HT1080 (cell line): ENCODE data around the gene STRADA. TPM values are rescaled to one million over a fixed set of nuclear protein-coding genes. Genes with fewer than 3 reads are reported as not detected.

Experiments used
- DNase-seq: peaks from one replicate; pipeline ENCODE4 v3.0.0-alpha.2; 2015; ENCODE audit warnings: low read depth
- total RNA-seq: library from RNA; depleted of rRNA; stranded (reverse); fragments of >200 nt; shearing (Covaris generic); gene quantifications from 2 replicates; pipeline ENCODE4 v1.2.3, GENCODE V29; 2014

Gene STRADA
- total RNA-seq, 1 experiment from 2014 or later = 13.2 TPM

DNA sequence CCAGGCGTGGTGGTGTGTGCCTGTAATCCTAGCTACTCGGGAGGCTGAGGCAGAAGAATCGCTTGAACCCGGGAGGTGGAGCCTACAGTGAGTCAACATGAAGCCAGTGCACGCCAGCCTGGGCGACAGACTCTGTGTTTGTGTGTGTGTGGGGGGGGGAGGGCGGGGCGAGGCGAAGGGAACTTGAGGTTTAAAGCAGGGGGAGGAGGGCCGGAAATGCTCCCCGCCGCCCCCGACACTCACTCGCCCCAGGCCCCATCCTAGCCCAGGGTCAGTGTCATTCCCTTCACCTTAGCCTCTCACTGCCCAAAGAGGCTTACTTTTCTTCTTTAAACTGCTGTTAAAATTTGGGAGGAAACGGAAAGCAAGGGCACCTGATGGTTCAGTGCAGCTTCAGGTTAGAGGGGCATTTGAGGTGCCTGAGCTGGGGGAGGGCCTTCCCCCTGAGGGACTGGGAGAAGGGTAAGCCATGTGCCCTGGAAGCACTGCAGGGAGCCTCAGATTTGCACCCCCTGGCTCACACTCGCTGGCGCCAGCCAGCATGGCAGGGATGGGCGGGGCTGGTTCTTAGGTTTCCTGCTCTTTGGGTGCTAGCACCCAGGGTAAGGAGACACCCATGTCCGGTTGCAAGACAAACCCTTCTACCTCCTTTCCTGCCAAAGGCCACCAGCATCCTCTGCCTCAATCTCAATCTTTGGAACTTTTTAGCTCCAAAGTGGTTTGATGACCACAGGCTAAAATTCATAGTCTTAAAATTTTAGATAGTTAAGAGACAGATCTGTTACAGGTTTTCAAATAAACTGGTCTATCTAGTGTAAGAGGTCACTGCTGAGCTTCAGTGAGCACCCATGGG, 39.5 kb downstream of the STRADA start:
- DNase-seq = no peak

DNA sequence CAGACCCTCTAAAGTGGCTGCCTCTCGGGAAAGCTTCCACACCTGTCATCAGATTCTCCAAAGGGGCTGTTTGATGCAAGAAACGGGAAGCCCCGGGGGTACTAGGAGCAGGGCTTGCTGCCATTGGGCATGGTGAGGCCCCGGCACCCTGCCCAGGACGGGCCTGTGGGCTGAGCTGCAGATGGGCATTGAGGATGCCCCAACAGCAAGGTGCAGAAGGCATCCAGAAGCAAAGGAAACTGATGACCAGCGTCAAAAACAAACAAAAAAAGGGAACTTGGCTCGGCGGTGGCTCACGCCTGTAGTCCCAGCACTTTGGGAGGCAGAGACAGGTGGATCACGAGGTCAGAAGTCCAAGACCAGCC, 40.2 kb downstream of the STRADA start:
- DNase-seq = no peak

DNA sequence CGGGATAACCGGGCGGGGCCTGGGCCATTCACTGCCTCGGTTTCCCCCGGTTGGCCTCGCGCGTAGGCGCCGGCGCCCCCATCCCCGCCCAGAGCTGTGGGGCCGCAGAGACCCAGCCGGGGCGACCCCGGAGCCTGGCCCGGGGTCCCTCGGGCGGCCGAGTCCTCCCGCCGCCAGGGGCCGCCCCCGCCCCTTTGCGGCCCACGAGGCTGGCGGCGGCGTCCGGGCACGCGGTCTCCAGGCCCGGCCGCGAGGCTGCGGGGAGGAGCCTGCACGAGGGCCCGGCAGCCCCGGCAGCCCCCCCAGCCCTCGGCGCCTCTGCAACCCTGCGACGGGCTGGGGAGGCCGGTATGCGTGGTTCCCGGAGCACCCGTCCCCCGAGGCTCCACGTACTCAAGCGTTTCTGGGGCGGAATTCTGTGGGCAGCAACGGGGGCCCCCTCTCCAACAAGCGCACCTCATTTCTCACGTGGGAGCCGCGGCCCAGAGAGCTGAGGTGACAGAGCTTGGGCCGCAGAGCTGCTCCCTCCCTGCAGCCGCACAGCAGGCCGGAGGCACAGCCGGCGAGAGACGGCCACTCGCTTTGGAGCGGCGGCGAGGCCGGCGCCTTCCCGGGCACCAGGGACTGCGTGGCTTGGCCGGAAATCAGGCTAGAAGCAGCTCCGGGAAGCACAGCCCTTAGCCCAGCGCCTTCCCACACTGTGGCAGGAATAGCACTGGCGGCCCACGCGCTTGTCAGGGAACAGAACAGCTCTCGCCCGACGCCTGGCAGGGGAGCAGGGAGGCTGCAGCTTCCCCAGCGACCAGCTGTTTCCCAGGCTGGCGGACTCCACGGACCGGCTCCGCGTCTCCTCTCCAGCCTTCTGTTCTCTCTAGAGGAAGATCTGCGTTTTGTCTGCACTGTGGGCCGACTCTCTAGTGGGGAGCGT, 40.8 kb downstream of the STRADA start:
- DNase-seq = no peak

GRCh38 chr17:63699638-63700527, 41.7 kb downstream of the STRADA start, which contains the start of gene LIMD2:
Gene LIMD2 (minus strand): TSS chr17:63700125. CDS start chr17:63699298, 827 bp downstream.
- DNase-seq = no peak

GRCh38 chr17:63698886-63699637, 42.5 kb downstream of the STRADA start:
- peak; percentile 34 for DNase-seq

- no peak for DNase-seq
Measured at GRCh38 chr17:63698381-63698885, 43.2 kb downstream of the STRADA start.

DNA sequence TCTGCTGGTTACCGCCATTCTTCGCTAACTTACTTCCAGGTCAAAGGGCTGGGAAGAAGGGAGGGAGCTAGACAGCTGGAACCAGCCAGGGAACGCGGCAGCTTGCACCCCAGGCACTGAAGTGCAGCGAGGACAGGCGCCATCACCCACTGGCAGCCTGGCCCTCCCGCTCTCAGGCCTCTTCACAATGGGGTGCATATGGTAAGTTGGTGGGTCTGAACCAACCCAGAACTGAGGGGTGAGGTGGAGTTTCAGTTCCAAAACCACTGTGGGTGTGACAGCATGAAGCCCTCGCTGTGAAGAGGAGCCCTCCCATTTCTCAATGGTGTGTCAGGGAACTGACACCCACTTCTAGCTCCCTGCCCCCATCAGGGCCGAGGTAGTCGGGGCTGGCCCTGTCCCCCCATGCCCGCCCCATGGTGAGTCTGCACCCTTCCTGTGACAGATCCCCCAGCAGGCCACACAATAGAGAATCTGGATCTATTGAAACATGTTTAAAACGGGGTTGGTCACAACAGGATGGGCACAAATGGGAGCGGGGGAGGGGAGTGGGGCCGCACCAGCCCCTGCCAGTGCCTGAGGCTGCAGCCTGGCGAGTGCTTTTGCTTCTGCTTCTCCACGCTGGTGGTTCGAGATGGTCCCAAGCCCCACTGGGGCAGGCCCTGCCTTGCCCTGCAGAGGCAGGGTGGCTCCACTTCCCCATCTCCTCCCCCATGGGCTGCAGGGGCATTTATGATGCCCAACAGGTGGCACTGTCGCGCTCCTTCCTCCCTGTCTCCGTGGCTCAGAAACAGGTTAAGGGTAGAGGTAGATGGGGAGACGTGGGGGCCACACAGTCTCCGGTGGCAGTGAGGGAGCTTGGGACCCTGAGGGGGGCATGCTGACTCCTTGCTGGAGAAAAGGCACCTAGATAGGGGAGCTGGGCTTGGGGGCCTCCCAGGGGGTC, 44.0 kb downstream of the STRADA start:
- peak; percentile 30 for DNase-seq

DNA sequence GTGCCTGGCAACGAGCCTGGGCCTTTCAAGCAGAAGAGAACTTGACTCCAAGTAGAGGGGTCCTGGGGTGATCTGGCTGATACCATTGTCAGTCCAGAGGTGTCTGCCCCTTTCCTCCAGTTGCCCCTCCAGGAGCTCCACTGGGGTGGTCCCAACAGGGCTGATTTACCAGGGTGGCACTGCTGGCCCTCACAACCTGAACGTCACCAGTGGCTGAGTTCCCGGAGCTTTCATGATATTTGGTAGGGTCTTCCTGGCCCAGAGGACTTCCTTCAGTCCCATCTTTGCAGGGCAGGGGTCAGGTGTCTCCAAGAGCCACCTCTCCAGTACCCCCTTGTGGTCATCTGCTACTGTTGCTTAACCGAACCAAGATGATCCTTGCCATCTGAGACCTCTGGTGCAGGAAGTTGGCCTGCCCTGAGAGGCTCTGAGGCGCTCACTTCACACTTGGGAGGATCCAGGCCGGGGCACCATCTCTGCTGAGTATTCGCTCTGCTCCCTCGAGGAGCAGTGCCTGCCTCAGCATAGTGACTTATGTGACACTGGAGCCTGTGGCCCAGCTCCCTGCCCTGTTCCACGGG, 45.1 kb downstream of the STRADA start:
- DNase-seq = peak; percentile 34

DNA sequence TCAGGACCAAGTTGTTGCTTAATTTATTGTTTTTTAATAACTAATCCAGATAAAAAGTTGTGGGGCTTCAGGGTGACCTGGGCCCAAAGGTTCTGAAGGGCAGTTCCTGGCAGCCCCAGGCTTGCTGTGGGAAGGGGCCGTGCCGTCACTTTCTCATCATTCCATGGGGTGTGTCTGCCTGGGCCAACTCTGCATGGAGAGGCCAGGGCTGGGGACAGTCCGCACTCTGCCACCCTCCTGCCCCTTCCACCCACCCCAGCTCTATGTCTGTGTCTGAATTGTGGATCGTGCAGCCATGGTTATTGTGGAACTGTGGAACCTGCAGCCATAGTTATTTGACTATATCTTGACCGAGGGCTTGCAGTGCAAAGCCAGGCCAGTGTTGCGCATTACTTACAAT, 45.7 kb downstream of the STRADA start:
- DNase-seq = no peak

DNA sequence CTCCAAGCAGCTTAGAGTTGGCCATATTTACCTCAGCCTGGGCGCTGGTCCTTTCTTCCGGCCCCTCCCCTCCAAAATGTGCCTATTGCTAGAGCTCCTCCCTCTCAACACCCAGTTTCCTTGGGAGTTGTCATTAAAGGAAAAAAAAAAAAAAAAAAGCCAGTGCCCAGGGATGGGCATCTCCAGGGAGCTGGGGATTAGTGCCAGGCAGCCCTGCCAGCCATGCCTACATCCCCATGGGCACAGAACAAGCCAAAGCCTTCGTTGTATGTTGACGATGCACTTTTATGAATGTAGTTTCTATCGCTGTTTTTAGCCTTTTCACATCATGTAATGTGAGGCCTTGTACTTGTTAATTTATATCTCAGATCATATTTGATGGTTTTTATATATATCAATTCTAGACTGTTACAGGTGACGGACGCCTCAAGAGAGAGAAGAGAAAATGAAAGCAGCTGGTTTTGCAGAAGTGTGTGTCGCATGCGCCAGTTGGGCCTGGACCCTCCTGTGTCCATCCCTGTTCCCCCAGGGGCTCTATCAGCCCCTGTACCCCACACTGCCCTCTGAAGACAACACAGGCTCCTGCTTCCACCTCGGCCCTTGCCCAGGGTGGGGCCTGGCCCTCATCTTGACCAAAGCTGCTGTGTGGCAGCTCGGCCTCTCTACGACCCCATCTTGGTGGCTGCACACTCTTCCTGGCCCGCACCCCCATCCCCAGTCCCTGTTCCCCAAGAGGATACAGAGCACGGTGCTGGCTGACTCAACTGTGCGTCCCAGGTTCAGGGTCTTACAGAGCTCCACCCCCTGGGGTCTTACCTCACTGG, 46.4 kb downstream of the STRADA start:
- no peak for DNase-seq

DNA sequence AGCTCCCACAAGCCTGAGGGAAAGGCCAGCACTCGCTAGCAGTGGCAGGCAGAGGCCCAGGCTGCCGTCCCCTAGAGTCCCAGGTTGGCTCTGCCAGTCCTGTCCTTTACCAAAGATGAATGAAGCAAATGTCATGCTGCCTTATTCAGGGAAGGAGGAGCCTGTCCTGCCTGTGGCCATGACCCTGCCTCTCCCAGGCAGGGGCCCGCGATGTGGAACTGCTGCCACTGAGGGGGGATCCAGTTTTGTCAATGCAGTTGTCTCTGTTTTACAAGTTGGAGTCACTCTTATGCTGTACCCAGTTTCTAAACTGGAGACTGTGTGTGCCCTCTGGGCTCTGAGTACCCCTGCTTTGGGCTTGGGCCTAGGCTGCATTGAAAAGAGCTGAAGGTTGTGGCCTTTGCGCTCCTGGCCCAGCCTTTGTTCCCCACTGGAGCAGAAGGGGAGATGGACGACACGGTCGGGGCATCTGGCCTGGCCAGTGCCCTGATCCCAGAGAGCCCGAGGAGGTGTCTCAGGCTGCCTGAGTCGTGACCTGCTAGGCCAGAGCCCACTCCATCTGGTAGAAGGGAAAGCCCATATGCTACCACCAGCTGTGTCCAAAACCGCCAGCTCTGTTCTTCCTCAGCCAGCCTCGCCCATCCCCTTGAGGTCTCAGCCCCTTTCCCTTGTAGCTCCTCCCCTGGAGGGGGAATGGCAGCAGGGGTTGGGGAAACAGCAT, 47.2 kb downstream of the STRADA start:
- DNase-seq = no peak

- no peak for DNase-seq
Measured at GRCh38 chr17:63693411-63694113, 48.0 kb downstream of the STRADA start.

DNA sequence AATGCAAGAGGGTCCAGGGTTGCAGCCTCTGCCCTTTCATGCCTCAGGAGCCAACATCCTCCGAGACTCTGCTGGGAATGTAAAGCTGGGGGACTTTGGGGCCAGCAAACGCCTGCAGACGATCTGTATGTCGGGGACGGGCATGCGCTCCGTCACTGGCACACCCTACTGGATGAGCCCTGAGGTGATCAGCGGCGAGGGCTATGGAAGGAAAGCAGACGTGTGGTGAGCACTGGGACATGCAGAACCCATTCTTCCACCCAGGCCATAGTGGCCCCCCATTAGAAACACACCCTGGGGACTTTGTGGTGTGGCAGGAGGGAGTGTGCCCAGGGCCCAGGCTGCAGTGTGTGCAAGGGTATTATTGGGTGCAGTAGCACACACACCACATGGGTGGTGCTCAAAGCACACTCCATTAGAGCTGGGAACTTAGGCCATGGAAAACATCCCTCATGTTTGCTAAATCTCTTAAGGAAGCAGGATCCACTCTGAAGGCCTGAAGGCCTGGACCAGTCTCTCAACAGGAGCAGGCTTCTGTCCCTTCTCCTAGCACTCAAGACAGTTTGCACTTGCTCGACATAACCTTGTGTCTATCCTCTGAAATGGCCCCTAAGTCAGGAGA, 49.3 kb downstream of the STRADA start:
- DNase-seq = no peak

- no peak for DNase-seq
Measured at GRCh38 chr17:63689479-63689878, 52.1 kb downstream of the STRADA start.

DNA sequence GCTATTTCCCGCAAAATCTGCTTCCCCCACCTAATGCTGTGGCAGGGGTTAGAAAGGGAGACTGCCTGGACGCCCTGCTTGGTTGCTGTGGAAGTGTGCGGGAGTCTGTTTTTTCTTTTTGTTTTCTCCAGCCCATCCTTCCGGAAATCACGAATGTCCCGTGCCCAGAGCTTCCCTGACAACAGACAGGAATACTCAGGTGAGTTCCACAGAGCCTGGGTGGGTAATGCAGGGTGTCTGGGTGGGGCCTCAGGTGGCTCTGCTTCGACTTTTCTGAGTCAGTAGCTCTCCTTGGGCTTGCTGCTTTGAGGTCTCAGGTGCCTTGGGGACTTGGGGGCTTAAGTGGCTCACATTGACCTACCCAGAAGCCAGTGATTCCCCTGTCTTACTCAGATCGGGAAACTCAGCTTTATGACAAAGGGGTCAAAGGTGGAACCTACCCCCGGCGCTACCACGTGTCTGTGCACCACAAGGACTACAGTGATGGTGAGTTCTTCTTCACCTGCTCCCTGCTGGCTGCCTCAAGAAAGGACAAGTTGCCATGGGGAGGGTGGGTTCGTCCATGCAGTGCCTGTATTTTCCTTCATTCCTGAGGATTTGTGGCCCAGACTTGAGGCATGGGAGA, 53.1 kb downstream of the STRADA start:
- DNase-seq = no peak
